Measurements from ENCODE around the gene PPRC1. TPM values are rescaled to one million over a fixed set of nuclear protein-coding genes. Genes with fewer than 3 reads are reported as not detected.
A peak's percentile ranks its signal among the peaks of the same experiment; 100 is the strongest.

Gene PPRC1
- total and polyA plus RNA-seq, 8 donors: 11.7 to 31.2 (median 19.0) TPM

- Histone ChIP-seq H3K4me3 (peak overlapping the region in 3 of 4 donors; percentile 70 to 99 (median 95)), H3K36me3 (no peaks in the 10 kb centered on the region), H3K27me3 (no peaks in the 10 kb centered on the region), H3K4me1 (peaks cover 0 to 13% (median 11%) of the 10 kb centered on the region in 3 donors), H3K9me3 (no peaks in the 10 kb centered on the region), H3K27ac (peak overlapping the region in 3 of 4 donors; percentile 85 to 90 (median 88))
- DNase-seq (no peak), FAIRE-seq (no peak), ATAC-seq (no peak)
- intact Hi-C loops (cut with DNase I): no loop called here
- TF ChIP-seq CTCF (IDR thresholded peaks at IDR 0.05): no peak
- 13 to 15% methylated on average over 8 of the region's 8 CpGs for WGBS, 2 donors
These were observed 662 bp upstream of the PPRC1 start for GRCh38 chr10:102132193-102132562.

- H3K9me3 ChIP-seq: no peaks in the 10 kb centered on the region
- ATAC-seq (peak; percentile 52 to 65 (median 57)), FAIRE-seq (no peak), DNase-seq (peak; percentile 76 to 90 (median 82))
- WGBS, 2 donors: 0 to 1% methylated on average over 44 to 48 of the region's 48 CpGs
- peak overlapping the region; percentile 70 to 99 (median 97) for H3K4me3 ChIP-seq
- H3K27ac ChIP-seq: peak overlapping the region; percentile 85 to 90 (median 88)
- TF ChIP-seq CTCF (IDR thresholded peaks at IDR 0.05): no peak
- H3K36me3 ChIP-seq: peaks cover 2 to 8% (median 5%) of the 10 kb centered on the region in 3 donors
- intact Hi-C loops (cut with DNase I): no loop called here
- peaks cover 0 to 13% (median 11%) of the 10 kb centered on the region in 3 donors for H3K4me1 ChIP-seq
- H3K27me3 ChIP-seq: no peaks in the 10 kb centered on the region
These were observed 744 bp downstream of the PPRC1 start for GRCh38 chr10:102133373-102134195.

- TF ChIP-seq CTCF (IDR thresholded peaks at IDR 0.05): no peak
- no peak for DNase-seq
- WGBS, 2 donors: 44 to 46% methylated on average over 2 of the region's 2 CpGs
- no peak for ATAC-seq
- peaks cover 10 to 15% (median 13%) of the 10 kb centered on the region in 3 donors for H3K36me3 ChIP-seq
- FAIRE-seq: no peak
- intact Hi-C loops (cut with DNase I): no loop called here
- H3K9me3 ChIP-seq: no peaks in the 10 kb centered on the region
- H3K4me1 ChIP-seq: peaks cover 0 to 13% (median 11%) of the 10 kb centered on the region in 3 donors
- H3K27ac ChIP-seq: no peak overlapping the region
- H3K27me3 ChIP-seq: no peaks in the 10 kb centered on the region
- H3K4me3 ChIP-seq: peak overlapping the region in 2 of 4 donors; percentile 70 to 99
These were observed 1.6 kb downstream of the PPRC1 start for GRCh38 chr10:102134416-102134815.

GRCh38 chr10:102135956-102136526 is 3.2 kb downstream of the PPRC1 start:
- FAIRE-seq (no peak), ATAC-seq (no peak), DNase-seq (no peak)
- intact Hi-C loops (cut with DNase I): no loop called here
- no peak overlapping the region for H3K27ac ChIP-seq
- H3K4me3 ChIP-seq: no peak overlapping the region
- H3K9me3 ChIP-seq: no peaks in the 10 kb centered on the region
- peaks cover 0 to 13% (median 11%) of the 10 kb centered on the region in 3 donors for H3K4me1 ChIP-seq
- H3K36me3 ChIP-seq: peaks cover 10 to 30% (median 25%) of the 10 kb centered on the region in 3 donors
- WGBS, 2 donors: 71 to 76% methylated on average over 7 of the region's 7 CpGs
- H3K27me3 ChIP-seq: no peaks in the 10 kb centered on the region
- TF ChIP-seq CTCF (IDR thresholded peaks at IDR 0.05): no peak

Measured in pancreas (tissue), 10 donors.